Fibroblast of mammary gland (primary cell): ENCODE results near the gene AUTS2.

Source experiments
- DNase-seq: peaks from one replicate; pipeline ENCODE4 v3.0.0-alpha.2; 2010; ENCODE audit warnings: low read depth
- H3K4me3 ChIP-seq: 2 replicates; pipeline ENCODE4 v1.5.1; 2011; ENCODE audit warnings: low read depth, mild to moderate bottlenecking, low read length, moderate library complexity; ENCODE audit not compliant: control insufficient read depth
- CTCF ChIP-seq: conservative IDR thresholded peaks from 2 replicates; pipeline ENCODE4 v1.5.1; 2011; ENCODE audit warnings: low read depth, low read length, inconsistent platforms; ENCODE audit not compliant: control insufficient read depth, insufficient read depth

The AUTS2 gene

GRCh38 chr7:70153933-70154332 lies 555.7 kb downstream of the AUTS2 start:
- H3K4me3 ChIP-seq = no peak overlapping the region
- TF ChIP-seq CTCF = no peak
- DNase-seq = no peak

- TF ChIP-seq CTCF = no peak
Measured at GRCh38 chr7:70154521-70155180, 556.4 kb downstream of the AUTS2 start.

GRCh38 chr7:70156057-70156456 lies 557.8 kb downstream of the AUTS2 start:
- H3K4me3 ChIP-seq = no peak overlapping the region
- TF ChIP-seq CTCF = no peak
- no peak for DNase-seq

More at GRCh38 chr7:70154521-70155180, 556.4 kb downstream of the AUTS2 start:
- DNase-seq = peak; percentile 38
- no peak overlapping the region for H3K4me3 ChIP-seq

GRCh38 chr7:70159121-70159520 lies 560.8 kb downstream of the AUTS2 start:
- DNase-seq = no peak
- H3K4me3 ChIP-seq = no peak overlapping the region
- TF ChIP-seq CTCF = no peak

GRCh38 chr7:70165477-70166170 lies 567.3 kb downstream of the AUTS2 start:
- DNase-seq = no peak
- no peak for TF ChIP-seq CTCF
- H3K4me3 ChIP-seq = no peak overlapping the region

- no peak overlapping the region for H3K4me3 ChIP-seq
- no peak for DNase-seq
- no peak for TF ChIP-seq CTCF
Measured at GRCh38 chr7:70171369-70171920, 573.2 kb downstream of the AUTS2 start.

- no peak for TF ChIP-seq CTCF
- H3K4me3 ChIP-seq = no peak overlapping the region
- DNase-seq = peak; percentile 78
Measured at GRCh38 chr7:70177166-70177565, 578.9 kb downstream of the AUTS2 start.
